K562 (cell line): ENCODE measurements around the gene FMNL1. TPM values are rescaled to one million over a fixed set of nuclear protein-coding genes. Genes with fewer than 3 reads are reported as not detected.

Experiments
- BRF1 ChIP-seq: IDR thresholded peaks from 3 replicates; pipeline ENCODE4 v1.6.1; 2011; ENCODE audit warnings: borderline replicate concordance, mild to moderate bottlenecking; ENCODE audit not compliant: insufficient read length; ENCODE audit errors: extremely low read depth
- CBX5 ChIP-seq: IDR thresholded peaks from 2 replicates; pipeline ENCODE4 v1.6.1; 2014; ENCODE audit warnings: low read depth, borderline replicate concordance
- HDAC2 ChIP-seq: fragments of 450-650 bp; IDR thresholded peaks from 2 replicates; pipeline ENCODE4 v1.6.1; 2016; ENCODE audit warnings: mild to moderate bottlenecking
- JUNB ChIP-seq: fragments of 450-650 bp; formaldehyde crosslinking; conservative IDR thresholded peaks from 2 replicates; pipeline ENCODE4 v1.4.0; 2020; ENCODE audit warnings: mild to moderate bottlenecking
- LEF1 ChIP-seq: fragments of 450-650 bp; IDR thresholded peaks from 2 replicates; pipeline ENCODE4 v1.6.1; 2016; ENCODE audit warnings: mild to moderate bottlenecking
- NONO ChIP-seq, 2 experiments: fragments of 200-400 bp in 1 of 2; fragments of 450-650 bp in 1 of 2; formaldehyde crosslinking in 1 of 2; IDR thresholded peaks; 2 replicates each; pipeline ENCODE4 v1.6.1; 2017; ENCODE audit warnings: low read depth in 2 of 2, mild to moderate bottlenecking in 2 of 2, moderate library complexity in 2 of 2, low read length in 1 of 2
- NR1H2 ChIP-seq: sonication (generic); formaldehyde crosslinking; IDR thresholded peaks from 2 replicates; pipeline ENCODE4 v1.4.0; 2020; ENCODE audit warnings: mild to moderate bottlenecking, missing genetic modification reagents
- POLR2B ChIP-seq: fragments of 450-650 bp; IDR thresholded peaks from 2 replicates; pipeline ENCODE4 v1.6.1; 2018; ENCODE audit warnings: low read depth; ENCODE audit not compliant: partially characterized antibody
- PRMT5 ChIP-seq: sonication (generic); formaldehyde crosslinking; IDR thresholded peaks from 2 replicates; pipeline ENCODE4 v1.5.0; 2020; ENCODE audit warnings: missing genetic modification reagents
- RHOXF2B ChIP-seq: fragments of 250-450 bp; sonication (Bioruptor Pico); conservative IDR thresholded peaks from 2 replicates; pipeline ENCODE4 v1.5.1; 2021
- TAF9B ChIP-seq: fragments of 450-650 bp; IDR thresholded peaks from 2 replicates; pipeline ENCODE4 v1.6.1; 2018; ENCODE audit warnings: mild to moderate bottlenecking; ENCODE audit not compliant: partially characterized antibody
- YY1 ChIP-seq, 3 experiments: IDR thresholded peaks; 2 replicates each; pipeline ENCODE4 v1.6.1; 2011; ENCODE audit warnings: low read length in 2 of 3, mild to moderate bottlenecking in 2 of 3, moderate library complexity in 2 of 3, borderline replicate concordance in 1 of 3, control low read depth in 1 of 3, low read depth in 1 of 3; ENCODE audit not compliant: insufficient read depth in 3 of 3, insufficient replicate concordance in 2 of 3, control insufficient read depth in 1 of 3, insufficient read length in 1 of 3; ENCODE audit errors: extremely low read depth in 1 of 3
- polyA plus RNA-seq, 8 experiments: library from polyadenylated mRNA; depleted of rRNA in 4 of 8; stranded (reverse) in 5 of 8; unstranded in 3 of 8; fragments of >200 nt; fragmentation: Nextera tagmentation in 2 of 8; fragmentation: Illumina TruSeq in 1 of 8; extraction: Ambion mirVana in 2 of 8; extraction: Trizol in 1 of 8; gene quantifications; 2 replicates each; pipeline versions ENCODE4 v1.2.1 to v1.2.3, GENCODE V29; 2011 to 2014; ENCODE audit warnings: inconsistent platforms in 1 of 8, missing spikeins in 1 of 8
- total RNA-seq, 7 experiments: library from RNA; depleted of rRNA in 6 of 7; stranded (reverse); fragments of >200 nt in 6 of 7; fragmentation: Illumina TruSeq in 2 of 7; extraction: Trizol in 2 of 7; gene quantifications; 2 replicates each; pipeline versions ENCODE4 v1.2.1 to v1.2.3, GENCODE V29; 2011 to 2021; ENCODE audit warnings: low replicate concordance in 1 of 7
- TF ChIP-seq, protein P1 (sequence below): fragments of 450-650 bp; conservative IDR thresholded peaks from 2 replicates; pipeline ENCODE4 v1.6.1; 2016; ENCODE audit warnings: missing genetic modification characterization, low read depth, mild to moderate bottlenecking, control low read depth, missing compliant biosample characterization
- TF ChIP-seq, protein P2 (sequence below): sonication (generic); formaldehyde crosslinking; IDR thresholded peaks from 2 replicates; pipeline ENCODE4 v1.8.0; 2023; ENCODE audit warnings: missing genetic modification reagents, mild to moderate bottlenecking, borderline replicate concordance
- TF ChIP-seq, protein P3 (sequence below): sonication (generic); formaldehyde crosslinking; IDR thresholded peaks from 2 replicates; pipeline ENCODE4 v1.8.0; 2022; ENCODE audit warnings: mild to moderate bottlenecking, missing genetic modification reagents
- TF ChIP-seq, protein P4 (sequence below): fragments of 450-650 bp; formaldehyde crosslinking; IDR thresholded peaks from 2 replicates; pipeline ENCODE4 v1.4.0; 2020; ENCODE audit warnings: mild to moderate bottlenecking, mixed read lengths

Gene FMNL1
- total and polyA plus RNA-seq, 9 of the 15 experiments (the other 6 are each of a cell fraction or from before 2014, with no cell fraction given) = 0.70 to 36.6 (median 7.7) TPM

DNA sequence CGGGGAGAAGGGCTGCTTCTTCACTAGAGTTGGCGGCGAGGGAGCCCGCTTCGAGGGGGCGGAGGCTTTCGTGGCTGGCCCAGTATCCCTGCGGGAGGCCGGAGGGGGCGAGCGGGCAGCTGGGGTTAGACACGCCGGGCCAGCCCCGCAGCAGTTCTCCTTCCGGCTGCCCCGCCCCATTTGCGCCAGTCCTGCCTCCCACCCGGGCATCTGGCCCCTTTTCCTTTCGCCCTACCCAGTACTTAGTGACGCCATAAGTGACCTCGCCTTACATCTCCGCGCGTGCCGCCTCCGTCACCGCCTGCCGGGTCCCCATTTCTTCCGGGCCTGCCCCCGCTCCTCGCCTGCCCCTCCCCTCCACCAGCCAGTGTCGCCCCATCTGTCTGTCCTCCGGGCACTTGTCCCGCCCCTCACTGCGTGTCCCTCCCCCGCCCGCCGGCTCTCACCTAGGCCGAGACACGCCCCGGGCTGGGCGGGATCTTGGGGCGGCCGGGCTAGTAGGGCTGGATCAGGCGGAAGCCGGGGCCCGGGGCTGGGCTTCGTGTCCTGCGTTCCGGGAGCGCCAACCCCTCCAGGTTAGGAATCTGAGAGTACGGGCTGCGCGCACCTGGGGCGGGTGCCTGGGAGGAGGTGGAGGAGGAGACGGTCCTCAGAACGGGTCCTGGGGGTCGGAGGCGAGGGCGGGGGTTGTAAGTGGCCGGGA, 25.9 kb downstream of the FMNL1 start (continued):
- TF ChIP-seq, protein P1, sequence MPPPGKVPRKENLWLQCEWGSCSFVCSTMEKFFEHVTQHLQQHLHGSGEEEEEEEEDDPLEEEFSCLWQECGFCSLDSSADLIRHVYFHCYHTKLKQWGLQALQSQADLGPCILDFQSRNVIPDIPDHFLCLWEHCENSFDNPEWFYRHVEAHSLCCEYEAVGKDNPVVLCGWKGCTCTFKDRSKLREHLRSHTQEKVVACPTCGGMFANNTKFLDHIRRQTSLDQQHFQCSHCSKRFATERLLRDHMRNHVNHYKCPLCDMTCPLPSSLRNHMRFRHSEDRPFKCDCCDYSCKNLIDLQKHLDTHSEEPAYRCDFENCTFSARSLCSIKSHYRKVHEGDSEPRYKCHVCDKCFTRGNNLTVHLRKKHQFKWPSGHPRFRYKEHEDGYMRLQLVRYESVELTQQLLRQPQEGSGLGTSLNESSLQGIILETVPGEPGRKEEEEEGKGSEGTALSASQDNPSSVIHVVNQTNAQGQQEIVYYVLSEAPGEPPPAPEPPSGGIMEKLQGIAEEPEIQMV (tag) = no peak
- TF ChIP-seq NR1H2 (CRISPR knock-in tag) = no peak
- peak; percentile 74 for TF ChIP-seq POLR2B
- TF ChIP-seq CBX5 = no peak
- TF ChIP-seq, protein P2, sequence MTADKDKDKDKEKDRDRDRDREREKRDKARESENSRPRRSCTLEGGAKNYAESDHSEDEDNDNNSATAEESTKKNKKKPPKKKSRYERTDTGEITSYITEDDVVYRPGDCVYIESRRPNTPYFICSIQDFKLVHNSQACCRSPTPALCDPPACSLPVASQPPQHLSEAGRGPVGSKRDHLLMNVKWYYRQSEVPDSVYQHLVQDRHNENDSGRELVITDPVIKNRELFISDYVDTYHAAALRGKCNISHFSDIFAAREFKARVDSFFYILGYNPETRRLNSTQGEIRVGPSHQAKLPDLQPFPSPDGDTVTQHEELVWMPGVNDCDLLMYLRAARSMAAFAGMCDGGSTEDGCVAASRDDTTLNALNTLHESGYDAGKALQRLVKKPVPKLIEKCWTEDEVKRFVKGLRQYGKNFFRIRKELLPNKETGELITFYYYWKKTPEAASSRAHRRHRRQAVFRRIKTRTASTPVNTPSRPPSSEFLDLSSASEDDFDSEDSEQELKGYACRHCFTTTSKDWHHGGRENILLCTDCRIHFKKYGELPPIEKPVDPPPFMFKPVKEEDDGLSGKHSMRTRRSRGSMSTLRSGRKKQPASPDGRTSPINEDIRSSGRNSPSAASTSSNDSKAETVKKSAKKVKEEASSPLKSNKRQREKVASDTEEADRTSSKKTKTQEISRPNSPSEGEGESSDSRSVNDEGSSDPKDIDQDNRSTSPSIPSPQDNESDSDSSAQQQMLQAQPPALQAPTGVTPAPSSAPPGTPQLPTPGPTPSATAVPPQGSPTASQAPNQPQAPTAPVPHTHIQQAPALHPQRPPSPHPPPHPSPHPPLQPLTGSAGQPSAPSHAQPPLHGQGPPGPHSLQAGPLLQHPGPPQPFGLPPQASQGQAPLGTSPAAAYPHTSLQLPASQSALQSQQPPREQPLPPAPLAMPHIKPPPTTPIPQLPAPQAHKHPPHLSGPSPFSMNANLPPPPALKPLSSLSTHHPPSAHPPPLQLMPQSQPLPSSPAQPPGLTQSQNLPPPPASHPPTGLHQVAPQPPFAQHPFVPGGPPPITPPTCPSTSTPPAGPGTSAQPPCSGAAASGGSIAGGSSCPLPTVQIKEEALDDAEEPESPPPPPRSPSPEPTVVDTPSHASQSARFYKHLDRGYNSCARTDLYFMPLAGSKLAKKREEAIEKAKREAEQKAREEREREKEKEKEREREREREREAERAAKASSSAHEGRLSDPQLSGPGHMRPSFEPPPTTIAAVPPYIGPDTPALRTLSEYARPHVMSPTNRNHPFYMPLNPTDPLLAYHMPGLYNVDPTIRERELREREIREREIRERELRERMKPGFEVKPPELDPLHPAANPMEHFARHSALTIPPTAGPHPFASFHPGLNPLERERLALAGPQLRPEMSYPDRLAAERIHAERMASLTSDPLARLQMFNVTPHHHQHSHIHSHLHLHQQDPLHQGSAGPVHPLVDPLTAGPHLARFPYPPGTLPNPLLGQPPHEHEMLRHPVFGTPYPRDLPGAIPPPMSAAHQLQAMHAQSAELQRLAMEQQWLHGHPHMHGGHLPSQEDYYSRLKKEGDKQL (CRISPR knock-in tag) = 0 out of 2 replicates have a peak, but pooled peaks have one; percentile 6
- TF ChIP-seq LEF1 = no peak
- TF ChIP-seq BRF1 = no peak
- TF ChIP-seq RHOXF2B (CRISPR knock-in tag) = no peak
- TF ChIP-seq, protein P3, sequence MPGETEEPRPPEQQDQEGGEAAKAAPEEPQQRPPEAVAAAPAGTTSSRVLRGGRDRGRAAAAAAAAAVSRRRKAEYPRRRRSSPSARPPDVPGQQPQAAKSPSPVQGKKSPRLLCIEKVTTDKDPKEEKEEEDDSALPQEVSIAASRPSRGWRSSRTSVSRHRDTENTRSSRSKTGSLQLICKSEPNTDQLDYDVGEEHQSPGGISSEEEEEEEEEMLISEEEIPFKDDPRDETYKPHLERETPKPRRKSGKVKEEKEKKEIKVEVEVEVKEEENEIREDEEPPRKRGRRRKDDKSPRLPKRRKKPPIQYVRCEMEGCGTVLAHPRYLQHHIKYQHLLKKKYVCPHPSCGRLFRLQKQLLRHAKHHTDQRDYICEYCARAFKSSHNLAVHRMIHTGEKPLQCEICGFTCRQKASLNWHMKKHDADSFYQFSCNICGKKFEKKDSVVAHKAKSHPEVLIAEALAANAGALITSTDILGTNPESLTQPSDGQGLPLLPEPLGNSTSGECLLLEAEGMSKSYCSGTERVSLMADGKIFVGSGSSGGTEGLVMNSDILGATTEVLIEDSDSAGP (CRISPR knock-in tag) = no peak
- TF ChIP-seq TAF9B = no peak
- TF ChIP-seq, protein P4, sequence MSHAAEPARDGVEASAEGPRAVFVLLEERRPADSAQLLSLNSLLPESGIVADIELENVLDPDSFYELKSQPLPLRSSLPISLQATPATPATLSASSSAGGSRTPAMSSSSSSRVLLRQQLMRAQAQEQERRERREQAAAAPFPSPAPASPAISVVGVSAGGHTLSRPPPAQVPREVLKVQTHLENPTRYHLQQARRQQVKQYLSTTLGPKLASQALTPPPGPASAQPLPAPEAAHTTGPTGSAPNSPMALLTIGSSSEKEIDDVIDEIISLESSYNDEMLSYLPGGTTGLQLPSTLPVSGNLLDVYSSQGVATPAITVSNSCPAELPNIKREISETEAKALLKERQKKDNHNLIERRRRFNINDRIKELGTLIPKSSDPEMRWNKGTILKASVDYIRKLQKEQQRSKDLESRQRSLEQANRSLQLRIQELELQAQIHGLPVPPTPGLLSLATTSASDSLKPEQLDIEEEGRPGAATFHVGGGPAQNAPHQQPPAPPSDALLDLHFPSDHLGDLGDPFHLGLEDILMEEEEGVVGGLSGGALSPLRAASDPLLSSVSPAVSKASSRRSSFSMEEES (CRISPR knock-in tag) = no peak
- TF ChIP-seq YY1 (IDR thresholded peaks at IDR 0.05; ENCODE audit: borderline replicate concordance in 1 of 3, control insufficient read depth in 1 of 3, extremely low read depth in 1 of 3, insufficient read depth in 3 of 3, insufficient read length in 1 of 3, insufficient replicate concordance in 2 of 3, low read depth in 1 of 3, low read length in 2 of 3) = peak in 1 of 3 experiments; percentile 4
- TF ChIP-seq NONO (IDR thresholded peaks at IDR 0.05; ENCODE audit: low read depth in 2 of 2, low read length in 1 of 2) = no peak
- no peak for TF ChIP-seq PRMT5
- TF ChIP-seq JUNB (CRISPR knock-in tag) = no peak
- TF ChIP-seq HDAC2 = no peak; the same call in 1 of the 2 replicates
